Lower leg skin (tissue), 3 donors: ENCODE data around the gene SETDB2.

ENCODE experiments used
- POLR2A ChIP-seq, 2 donors: fragments of 450-650 bp; IDR thresholded peaks; one replicate each; pipeline ENCODE4 v1.6.1; 2016 to 2017; ENCODE audit warnings: antibody characterized with exemption in 2 of 2, mild to moderate bottlenecking in 1 of 2, moderate library complexity in 1 of 2
- TF ChIP-seq, protein P1 (sequence below), 3 donors: fragments of 450-650 bp; IDR thresholded peaks; one replicate each; pipeline ENCODE4 v1.5.1; 2016; ENCODE audit warnings: antibody characterized with exemption in 3 of 3, mild to moderate bottlenecking in 3 of 3, moderate library complexity in 2 of 3

GRCh38 chr13:49437705-49438104 lies 6.4 kb upstream of the SETDB2 start:
- TF ChIP-seq, protein P1, sequence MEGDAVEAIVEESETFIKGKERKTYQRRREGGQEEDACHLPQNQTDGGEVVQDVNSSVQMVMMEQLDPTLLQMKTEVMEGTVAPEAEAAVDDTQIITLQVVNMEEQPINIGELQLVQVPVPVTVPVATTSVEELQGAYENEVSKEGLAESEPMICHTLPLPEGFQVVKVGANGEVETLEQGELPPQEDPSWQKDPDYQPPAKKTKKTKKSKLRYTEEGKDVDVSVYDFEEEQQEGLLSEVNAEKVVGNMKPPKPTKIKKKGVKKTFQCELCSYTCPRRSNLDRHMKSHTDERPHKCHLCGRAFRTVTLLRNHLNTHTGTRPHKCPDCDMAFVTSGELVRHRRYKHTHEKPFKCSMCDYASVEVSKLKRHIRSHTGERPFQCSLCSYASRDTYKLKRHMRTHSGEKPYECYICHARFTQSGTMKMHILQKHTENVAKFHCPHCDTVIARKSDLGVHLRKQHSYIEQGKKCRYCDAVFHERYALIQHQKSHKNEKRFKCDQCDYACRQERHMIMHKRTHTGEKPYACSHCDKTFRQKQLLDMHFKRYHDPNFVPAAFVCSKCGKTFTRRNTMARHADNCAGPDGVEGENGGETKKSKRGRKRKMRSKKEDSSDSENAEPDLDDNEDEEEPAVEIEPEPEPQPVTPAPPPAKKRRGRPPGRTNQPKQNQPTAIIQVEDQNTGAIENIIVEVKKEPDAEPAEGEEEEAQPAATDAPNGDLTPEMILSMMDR (IDR thresholded peaks at IDR 0.05), result no peak
- no peak for TF ChIP-seq POLR2A (IDR thresholded peaks at IDR 0.05)
